GM21786 (cell line): ENCODE results near the gene UBASH3B.

Source experiments
- ATAC-seq: cut with Tn5 transposase; IDR thresholded peaks from one replicate; pipeline ENCODE4 v1.9.1; 2021; ENCODE audit not compliant: unreplicated experiment

The UBASH3B gene

DNA sequence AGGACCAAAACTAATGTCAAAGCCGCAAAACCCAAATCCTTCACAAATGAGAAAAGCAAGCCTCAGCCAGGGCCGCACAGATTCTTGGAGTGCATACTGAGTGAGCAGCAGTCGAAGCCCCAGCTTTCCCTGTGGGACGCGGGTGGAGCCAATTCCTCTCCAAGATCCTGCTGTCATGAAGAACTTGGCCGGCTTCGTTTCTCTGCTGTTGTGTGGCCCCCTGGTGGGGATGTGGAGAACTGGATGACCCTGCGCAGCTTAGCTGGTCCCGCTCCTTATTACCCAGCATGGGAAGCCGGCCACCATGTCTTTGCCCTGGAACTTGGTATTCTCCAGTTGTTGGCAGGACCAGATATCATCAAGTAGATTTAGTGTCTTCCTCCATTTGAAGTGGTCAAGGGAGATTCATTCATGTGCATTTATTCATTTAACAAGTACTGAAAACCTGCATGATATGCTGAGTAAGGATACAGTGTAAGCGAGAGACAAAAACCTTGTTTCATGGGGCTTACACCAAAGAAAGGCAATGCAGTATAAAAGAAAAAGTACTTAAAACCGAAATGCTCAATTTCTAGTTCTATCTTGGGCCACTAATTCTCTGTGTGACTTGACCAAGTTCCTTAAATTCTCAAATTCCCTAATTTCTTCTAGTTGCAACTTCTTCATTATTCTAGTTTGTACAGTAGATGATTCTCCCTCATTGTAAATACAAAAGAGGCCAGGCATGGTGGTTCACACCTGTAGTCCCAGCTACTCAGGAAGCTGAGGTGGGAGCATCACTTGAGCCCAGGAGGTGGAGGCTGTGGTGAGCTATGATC lies 126.1 kb downstream of the UBASH3B start:
- peak; percentile 83 for ATAC-seq

DNA sequence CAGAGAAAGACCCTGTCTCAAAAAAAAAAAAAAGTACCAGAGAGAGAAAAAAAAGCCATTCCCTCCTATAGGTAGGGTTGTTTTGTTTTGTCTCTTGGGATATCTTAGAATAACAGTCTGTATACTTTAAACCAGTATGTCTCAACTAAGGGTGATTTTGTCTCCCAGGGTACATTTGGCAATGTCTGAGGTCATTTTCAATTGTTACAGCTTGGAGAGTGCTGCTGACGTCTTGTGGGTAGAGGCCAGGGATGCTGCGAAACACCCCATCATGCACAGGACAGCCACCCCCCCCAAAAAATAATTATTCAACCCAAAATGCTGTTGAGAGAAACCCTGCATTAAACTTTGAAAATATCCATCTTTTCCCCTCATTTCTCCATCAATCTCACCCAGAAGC lies 126.7 kb downstream of the UBASH3B start:
- ATAC-seq, result no peak

- ATAC-seq, result no peak
Observed at GRCh38 chr11:122784325-122784955, 128.9 kb downstream of the UBASH3B start.

- ATAC-seq, result no peak
Observed at GRCh38 chr11:122785031-122785541, 129.6 kb downstream of the UBASH3B start.

DNA sequence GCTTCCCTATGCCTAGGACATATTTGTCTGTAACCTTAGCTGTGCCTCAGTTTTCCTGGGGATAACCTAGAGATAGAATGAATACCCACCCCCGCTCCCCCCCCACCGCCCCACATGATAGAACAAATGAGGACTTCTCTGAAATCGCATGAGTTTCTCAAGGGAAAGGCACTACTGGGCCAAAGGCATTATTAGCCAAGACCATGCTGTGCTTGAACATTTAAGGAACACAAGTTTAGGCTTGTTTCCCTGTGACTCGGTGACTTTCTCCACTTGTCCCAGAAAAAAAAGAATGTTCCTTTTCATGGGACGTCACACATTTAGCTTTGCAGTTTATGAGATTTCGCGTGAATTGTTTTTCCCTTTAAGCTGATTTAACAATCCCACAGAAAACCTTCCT lies 131.4 kb downstream of the UBASH3B start:
- no peak for ATAC-seq

DNA sequence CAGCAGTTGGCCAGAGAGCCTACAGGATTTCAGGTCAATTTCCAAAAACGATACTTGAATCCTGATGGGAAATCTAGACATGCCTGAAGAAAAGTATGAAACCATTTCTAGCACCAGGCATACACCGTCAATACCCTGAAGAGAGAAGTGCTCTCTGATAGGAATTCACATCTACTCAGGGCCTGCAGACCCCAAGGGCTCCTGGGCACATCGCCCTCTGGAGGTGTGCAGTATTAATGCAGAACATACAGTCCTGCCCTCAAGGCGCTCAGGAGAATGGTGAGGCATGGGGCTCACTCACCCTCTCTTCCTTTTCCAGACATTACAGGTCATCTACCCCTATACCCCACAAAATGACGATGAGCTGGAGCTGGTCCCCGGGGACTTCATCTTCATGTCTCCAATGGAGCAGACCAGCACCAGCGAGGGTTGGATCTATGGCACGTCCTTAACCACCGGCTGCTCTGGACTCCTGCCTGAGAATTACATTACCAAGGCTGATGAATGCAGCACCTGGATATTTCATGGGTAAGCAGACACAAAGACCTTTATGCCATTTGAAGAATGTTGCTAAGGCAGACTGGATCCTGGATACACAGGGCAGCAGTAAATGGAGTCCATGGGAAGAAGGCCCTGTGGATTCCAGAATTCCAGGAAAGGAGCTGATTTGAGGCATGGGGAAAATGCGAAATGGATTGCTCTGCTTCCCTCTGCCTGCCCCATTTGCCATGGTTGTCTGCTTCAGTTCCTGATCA lies 133.4 kb downstream of the UBASH3B start:
- no peak for ATAC-seq

- ATAC-seq, result no peak
Observed at GRCh38 chr11:122789907-122790306, 134.4 kb downstream of the UBASH3B start.

- ATAC-seq, result no peak
Observed at GRCh38 chr11:122791411-122791810, 135.9 kb downstream of the UBASH3B start.

DNA sequence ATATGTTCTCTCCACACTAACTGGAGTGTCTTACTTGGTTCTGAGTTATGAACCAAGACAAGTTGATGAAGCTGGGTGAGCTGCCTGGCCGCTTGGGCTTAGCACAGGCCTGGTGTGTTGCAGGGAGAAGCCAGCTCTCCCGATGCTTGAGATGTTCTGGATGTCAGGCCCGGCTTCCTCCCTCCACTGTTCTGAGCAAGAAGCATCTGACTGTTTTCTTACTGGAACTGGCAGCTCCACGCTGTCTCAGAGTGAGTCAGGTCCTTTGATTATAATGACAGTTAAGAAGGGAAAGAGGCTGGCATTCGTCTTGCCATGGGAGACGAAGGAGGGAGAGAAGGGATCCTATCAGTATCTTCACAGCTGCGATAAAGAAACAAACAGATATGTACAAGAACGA lies 136.3 kb downstream of the UBASH3B start:
- ATAC-seq, result no peak

GRCh38 chr11:122793515-122793914 lies 138.0 kb downstream of the UBASH3B start:
- no peak for ATAC-seq

- no peak for ATAC-seq
Observed at GRCh38 chr11:122795307-122795706, 139.8 kb downstream of the UBASH3B start.

DNA sequence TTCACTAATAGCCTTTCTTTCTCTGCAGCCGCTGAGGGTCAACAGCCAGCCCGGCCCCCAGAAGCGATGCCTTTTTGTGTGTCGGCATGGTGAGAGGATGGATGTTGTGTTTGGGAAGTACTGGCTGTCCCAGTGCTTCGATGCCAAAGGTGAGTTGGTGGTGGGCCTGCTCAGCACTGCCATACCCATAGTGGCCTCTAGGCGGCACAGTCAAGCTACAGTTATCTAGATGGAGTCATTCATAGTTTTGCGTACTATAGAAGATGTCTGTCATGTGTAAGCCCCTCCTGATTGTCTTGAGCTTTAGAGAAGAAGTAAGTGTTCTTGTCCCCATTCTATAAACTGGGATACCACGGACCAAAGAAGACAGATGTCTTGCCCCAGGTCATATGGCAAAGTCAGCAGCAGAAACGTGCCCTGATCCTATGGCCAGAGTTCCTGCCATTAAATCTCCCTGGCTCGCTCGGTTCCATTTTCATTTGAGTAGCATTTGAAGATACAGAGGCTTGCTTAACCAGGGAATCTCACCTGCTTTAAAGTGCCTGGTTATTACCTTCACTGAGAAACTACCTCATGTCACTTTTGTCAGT lies 140.7 kb downstream of the UBASH3B start:
- peak; percentile 65 for ATAC-seq

DNA sequence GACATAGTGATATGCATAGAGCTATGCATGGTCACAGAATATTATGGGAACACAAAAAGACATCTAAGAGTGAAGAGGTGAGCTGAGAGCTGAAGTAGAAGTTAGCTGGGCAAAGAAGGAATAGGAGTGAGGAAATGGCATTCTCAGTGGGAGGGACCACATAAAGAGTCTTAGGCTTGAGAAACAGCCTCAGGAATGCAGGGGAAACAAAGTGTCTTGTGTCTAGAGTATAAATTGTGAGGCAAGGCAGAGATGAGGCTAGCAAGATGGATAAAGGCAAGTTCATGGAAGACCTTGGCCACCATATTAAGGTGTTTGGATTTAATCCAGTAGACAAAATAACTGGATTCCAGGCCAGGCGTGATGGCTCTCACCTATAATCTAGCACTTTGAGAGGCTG lies 142.1 kb downstream of the UBASH3B start:
- no peak for ATAC-seq

DNA sequence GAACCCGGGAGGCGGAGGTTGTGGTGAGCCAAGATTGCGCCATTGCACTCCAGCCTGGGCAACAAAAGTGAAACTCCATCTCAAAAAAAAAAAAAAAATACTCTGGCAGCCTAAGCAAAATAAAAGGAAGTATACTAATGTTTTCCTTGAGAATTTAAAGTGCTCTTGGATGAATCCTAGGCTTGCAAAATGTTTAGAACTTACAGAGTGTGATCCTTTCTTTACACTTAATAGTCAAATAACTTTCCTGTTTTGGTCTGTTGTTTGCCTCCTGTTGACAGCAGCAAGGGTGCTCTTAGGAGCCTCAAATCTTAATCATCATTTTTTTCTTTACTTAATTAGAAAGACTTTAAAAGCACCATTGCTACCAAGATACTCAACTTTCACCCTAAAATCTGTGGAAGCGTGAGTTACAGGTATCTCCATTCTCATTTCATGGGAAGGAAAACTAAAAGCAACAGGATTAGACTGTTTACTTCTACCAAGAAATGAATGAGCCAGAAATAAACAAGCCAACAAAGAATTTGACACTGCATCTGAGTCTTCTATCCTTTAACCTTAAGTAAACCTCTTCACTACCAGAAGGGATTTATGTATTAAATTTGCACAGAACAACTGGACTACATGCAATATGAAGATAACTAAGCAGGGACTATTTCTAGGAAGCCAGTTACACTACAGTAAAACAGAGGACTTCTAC lies 144.0 kb downstream of the UBASH3B start:
- no peak for ATAC-seq

GRCh38 chr11:122802876-122803275 lies 147.4 kb downstream of the UBASH3B start:
- ATAC-seq, result no peak

DNA sequence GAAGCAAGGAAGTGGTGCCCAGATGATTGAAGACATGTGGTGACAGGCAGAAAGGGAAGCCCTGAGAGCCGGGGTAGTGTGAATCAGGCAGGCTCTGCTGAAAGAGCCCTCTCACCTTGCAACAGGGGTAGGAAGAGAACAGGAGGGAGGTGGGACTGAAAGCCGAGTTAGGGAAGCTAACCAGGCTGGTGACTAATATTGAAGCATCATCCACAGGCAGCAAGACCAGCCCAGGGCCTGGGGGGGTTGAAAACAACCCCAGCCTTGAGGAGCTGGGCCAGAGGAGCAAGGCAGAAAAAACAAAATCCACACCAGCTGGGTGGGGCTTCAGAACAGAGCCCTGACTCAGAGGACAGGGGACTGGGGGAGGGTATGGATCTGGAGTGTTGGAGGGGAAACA lies 147.8 kb downstream of the UBASH3B start:
- ATAC-seq, result no peak

DNA sequence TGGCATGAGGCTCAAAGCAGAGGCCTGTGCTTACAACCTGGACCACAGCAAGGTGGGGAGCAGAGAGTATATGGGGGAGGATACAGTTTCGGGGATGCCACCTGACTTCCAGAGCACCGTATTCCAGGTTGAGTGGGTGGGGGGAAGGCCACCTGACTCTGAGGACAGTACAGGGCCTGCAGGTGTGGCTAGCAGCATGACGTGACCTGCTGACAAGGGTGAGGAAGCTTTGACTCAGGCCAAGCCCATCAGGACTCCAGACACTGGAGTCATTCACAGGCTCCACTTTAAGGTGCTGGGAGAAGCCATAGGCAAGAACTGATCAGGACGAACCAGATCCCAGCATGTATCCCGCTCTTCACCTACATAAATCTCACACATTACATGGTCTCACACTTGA lies 148.2 kb downstream of the UBASH3B start:
- ATAC-seq, result no peak

GRCh38 chr11:122804161-122804560 lies 148.6 kb downstream of the UBASH3B start:
- no peak for ATAC-seq

- no peak for ATAC-seq
Observed at GRCh38 chr11:122804796-122805195, 149.3 kb downstream of the UBASH3B start.

DNA sequence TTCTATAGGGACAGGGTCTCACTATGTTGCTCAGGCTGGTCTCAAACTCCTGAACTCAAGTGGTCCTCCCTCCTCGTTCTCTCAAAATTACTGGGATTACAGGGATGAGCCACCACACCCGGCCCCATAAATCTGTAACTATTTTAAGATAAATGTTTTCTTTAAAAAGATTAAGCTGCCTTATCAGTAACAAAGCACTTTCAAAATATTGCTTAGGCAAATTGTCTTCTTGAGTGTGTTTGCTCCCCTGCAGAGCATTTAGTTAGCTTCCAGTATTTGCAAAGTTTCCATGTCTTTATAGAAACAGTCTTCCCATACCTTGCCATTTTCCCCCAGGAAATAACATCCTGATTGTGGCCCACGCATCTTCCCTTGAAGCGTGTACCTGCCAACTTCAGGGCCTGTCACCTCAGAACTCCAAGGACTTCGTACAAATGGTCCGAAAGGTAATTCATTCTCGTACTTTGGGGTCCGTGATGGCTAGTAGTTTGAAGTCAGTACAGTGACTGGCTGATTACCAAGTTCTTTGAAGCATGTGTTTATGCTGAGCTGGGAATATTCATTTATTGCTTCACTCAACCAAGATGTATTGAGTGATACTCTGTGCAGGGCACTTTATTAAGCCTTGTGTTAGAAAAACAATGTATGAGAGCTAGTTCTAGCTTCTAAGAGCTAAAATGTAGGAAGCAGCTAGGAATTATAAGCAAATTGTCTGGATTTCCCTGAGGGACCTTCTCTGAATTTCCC lies 152.4 kb downstream of the UBASH3B start:
- no peak for ATAC-seq
